Upper lobe of left lung (tissue), 4 donors: Measurements from ENCODE around the gene TMEM51.

Experiments used
- CTCF ChIP-seq, 6 experiments: fragments of 450-650 bp in 4 of 6; fragments of 200-600 bp in 2 of 6; sonication (generic) in 2 of 6; IDR thresholded peaks; one replicate each; pipeline ENCODE4 v1.5.1; 2016 to 2019; ENCODE audit warnings: antibody characterized with exemption in 6 of 6
- EP300 ChIP-seq, 4 donors: sonication (generic); formaldehyde crosslinking; IDR thresholded peaks; one replicate each; pipeline ENCODE4 v1.5.1; 2017; ENCODE audit warnings: antibody characterized with exemption in 4 of 4, control low read depth in 2 of 4
- POLR2A ChIP-seq, 4 donors: fragments of 450-650 bp; IDR thresholded peaks; one replicate each; pipeline ENCODE4 v1.5.1; 2016 to 2017; ENCODE audit warnings: antibody characterized with exemption in 4 of 4, mild to moderate bottlenecking in 2 of 4

DNA sequence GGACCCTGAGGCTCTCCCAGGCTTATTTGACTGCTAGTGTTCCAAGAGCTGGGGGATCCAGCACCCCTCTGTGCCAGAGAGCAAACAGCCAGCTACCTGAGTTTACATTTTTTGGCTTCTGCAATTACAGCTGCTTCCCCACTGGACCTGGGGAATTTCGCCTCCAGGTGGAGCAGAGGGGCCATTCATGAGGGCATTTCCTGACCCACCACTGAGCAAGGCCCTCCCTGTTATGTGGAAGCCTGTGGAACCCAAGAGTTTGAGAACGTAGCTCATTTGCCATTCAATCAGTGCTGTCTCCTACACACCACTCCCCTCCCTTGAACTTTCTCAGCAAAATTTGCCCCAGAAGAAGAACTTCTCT is 42.7 kb upstream of the TMEM51 start:
- no peak for TF ChIP-seq CTCF (IDR thresholded peaks at IDR 0.05)
- no peak for TF ChIP-seq POLR2A (IDR thresholded peaks at IDR 0.05)
- no peak for TF ChIP-seq EP300 (IDR thresholded peaks at IDR 0.05)
